ENCODE data around the gene LRRN2.

DNA sequence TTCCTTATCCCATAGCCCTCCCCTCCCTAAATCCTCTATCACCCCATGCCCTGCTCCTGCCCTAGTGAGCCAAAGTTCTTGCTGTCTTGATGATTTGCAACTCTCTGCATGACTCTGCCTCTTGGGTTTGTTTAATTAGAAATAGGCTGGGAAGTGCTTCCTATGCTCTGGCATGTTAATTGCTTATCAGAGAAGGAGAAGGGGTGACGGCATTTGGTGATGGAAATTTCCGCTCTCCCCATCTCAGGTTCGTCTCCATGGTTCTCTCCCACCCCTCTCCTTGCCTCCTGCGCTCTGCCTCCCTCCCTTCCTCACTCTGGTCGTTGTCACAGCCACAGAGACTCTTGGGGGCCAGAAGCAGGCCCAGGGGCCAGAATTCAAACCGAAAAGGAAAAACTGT is 68.9 kb downstream of the LRRN2 start:
- no peak for TF ChIP-seq POLR2AphosphoS5 (IDR thresholded peaks at IDR 0.05; ENCODE audit: low read depth, low read length)
- no peak for TF ChIP-seq TAF1 (IDR thresholded peaks at IDR 0.05; ENCODE audit: low read depth, low read length)

All from GM12891 (cell line).